Neural cell (in vitro differentiated cells): ENCODE data around the gene HOXA4. TPM values are rescaled to one million over a fixed set of nuclear protein-coding genes. Genes with fewer than 3 reads are reported as not detected.

ENCODE experiments used
- H2AFZ ChIP-seq: fragments of 200-600, 300-800 bp; sonication (generic), shearing (Covaris generic); 2 replicates; pipeline ENCODE4 v1.6.0; 2014; ENCODE audit warnings: low read depth, mild to moderate bottlenecking, antibody characterized with exemption, low read length, moderate library complexity
- H3F3A ChIP-seq: fragments of 200-600 bp; shearing (Covaris generic); 2 replicates; pipeline ENCODE4 v1.6.1; 2016; ENCODE audit warnings: mild to moderate bottlenecking, moderate library complexity, mixed read lengths, antibody characterized with exemption, low read length; ENCODE audit not compliant: insufficient read depth, poor library complexity, severe bottlenecking
- H3K27ac ChIP-seq: fragments of 200-600, 300-800 bp; sonication (generic), shearing (Covaris generic); 2 replicates; pipeline ENCODE4 v1.5.1; 2014; ENCODE audit warnings: mild to moderate bottlenecking, low read length, moderate library complexity
- H3K27me3 ChIP-seq: fragments of 300-800, 200-600 bp; sonication (generic), shearing (Covaris generic); 2 replicates; pipeline ENCODE4 v1.6.0; 2014; ENCODE audit warnings: mild to moderate bottlenecking, low read depth, low read length, moderate library complexity; ENCODE audit not compliant: insufficient read depth
- H3K36me3 ChIP-seq: fragments of 300-800, 200-600 bp; sonication (generic), shearing (Covaris generic); 2 replicates; pipeline ENCODE4 v1.5.1; 2014; ENCODE audit warnings: mild to moderate bottlenecking, antibody characterized with exemption, low read length, moderate library complexity; ENCODE audit not compliant: insufficient read depth
- H3K4me2 ChIP-seq: fragments of 300-800, 200-600 bp; sonication (generic), shearing (Covaris generic); 2 replicates; pipeline ENCODE4 v1.6.0; 2014; ENCODE audit warnings: mild to moderate bottlenecking, low read length
- H3K4me3 ChIP-seq: fragments of 300-800, 200-600 bp; sonication (generic), shearing (Covaris generic); 2 replicates; pipeline ENCODE4 v1.5.1; 2014; ENCODE audit warnings: mild to moderate bottlenecking, low read length, moderate library complexity
- H3K79me2 ChIP-seq: fragments of 200-600 bp; shearing (Covaris generic); replicated peaks from 2 replicates; pipeline ENCODE4 v1.6.0; 2014; ENCODE audit warnings: mild to moderate bottlenecking, low read length, moderate library complexity; ENCODE audit not compliant: insufficient read depth
- H3K9ac ChIP-seq: fragments of 300-800, 200-600 bp; sonication (generic), shearing (Covaris generic); 2 replicates; pipeline ENCODE4 v1.6.1; 2016; ENCODE audit warnings: mild to moderate bottlenecking, low read length, mixed read lengths
- H3K9me2 ChIP-seq: fragments of 200-600 bp; shearing (Covaris generic); 2 replicates; pipeline ENCODE4 v1.6.1; 2016; ENCODE audit warnings: mild to moderate bottlenecking, low read length, mixed read lengths; ENCODE audit not compliant: insufficient read depth
- H3K9me3 ChIP-seq: fragments of 200-600, 300-800 bp; sonication (generic), shearing (Covaris generic); 2 replicates; pipeline ENCODE4 v1.6.1; 2016; ENCODE audit warnings: mild to moderate bottlenecking, mixed run types, low read length, moderate library complexity, mixed read lengths
- H4K20me1 ChIP-seq: fragments of 200-600 bp; shearing (Covaris generic); 2 replicates; pipeline ENCODE4 v1.6.1; 2016; ENCODE audit warnings: mild to moderate bottlenecking, mixed run types; ENCODE audit not compliant: insufficient read depth
- EP300 ChIP-seq: fragments of 450-650 bp; conservative IDR thresholded peaks from 2 replicates; pipeline ENCODE4 v1.6.1; 2014; ENCODE audit warnings: antibody characterized with exemption, mild to moderate bottlenecking, moderate library complexity; ENCODE audit not compliant: poor library complexity, severe bottlenecking
- EZH2 ChIP-seq: fragments of 200-600, 300-800 bp; shearing (Covaris generic), sonication (generic); IDR thresholded peaks from 2 replicates; pipeline ENCODE4 v1.6.1; 2014; ENCODE audit warnings: antibody characterized with exemption, low read length, borderline replicate concordance, mild to moderate bottlenecking; ENCODE audit not compliant: insufficient read depth, poor library complexity, severe bottlenecking
- MXI1 ChIP-seq: fragments of 450-650 bp; conservative IDR thresholded peaks from 2 replicates; pipeline ENCODE4 v1.6.1; 2014; ENCODE audit warnings: antibody characterized with exemption, mild to moderate bottlenecking; ENCODE audit not compliant: poor library complexity, severe bottlenecking
- POLR2AphosphoS5 ChIP-seq: IDR thresholded peaks from 2 replicates; pipeline ENCODE4 v1.6.1; 2012
- RAD21 ChIP-seq: fragments of 450-650 bp; conservative IDR thresholded peaks from 2 replicates; pipeline ENCODE4 v1.6.1; 2014; ENCODE audit warnings: antibody characterized with exemption, mild to moderate bottlenecking, moderate library complexity
- REST ChIP-seq: IDR thresholded peaks from 2 replicates; pipeline ENCODE4 v1.6.1; 2012; ENCODE audit warnings: borderline replicate concordance
- SMC3 ChIP-seq: fragments of 450-650 bp; conservative IDR thresholded peaks from 2 replicates; pipeline ENCODE4 v1.6.1; 2014; ENCODE audit warnings: antibody characterized with exemption, mild to moderate bottlenecking, moderate library complexity; ENCODE audit not compliant: poor library complexity
- TAF1 ChIP-seq: IDR thresholded peaks from 2 replicates; pipeline ENCODE4 v1.6.1; 2012; ENCODE audit warnings: low read depth
- polyA plus RNA-seq: library from polyadenylated mRNA; depleted of rRNA; stranded (reverse); fragments of >200 nt; gene quantifications from 2 replicates; pipeline ENCODE4 v1.2.3, GENCODE V29; 2014
- TF ChIP-seq, protein P1 (sequence below): fragments of 450-650 bp; IDR thresholded peaks from 2 replicates; pipeline ENCODE4 v1.5.1; 2014; ENCODE audit warnings: antibody characterized with exemption, mild to moderate bottlenecking, moderate library complexity; ENCODE audit not compliant: poor library complexity, severe bottlenecking

HOXA4 gene
- polyA plus RNA-seq, 1 donor from 2014 or later, result not detected

DNA sequence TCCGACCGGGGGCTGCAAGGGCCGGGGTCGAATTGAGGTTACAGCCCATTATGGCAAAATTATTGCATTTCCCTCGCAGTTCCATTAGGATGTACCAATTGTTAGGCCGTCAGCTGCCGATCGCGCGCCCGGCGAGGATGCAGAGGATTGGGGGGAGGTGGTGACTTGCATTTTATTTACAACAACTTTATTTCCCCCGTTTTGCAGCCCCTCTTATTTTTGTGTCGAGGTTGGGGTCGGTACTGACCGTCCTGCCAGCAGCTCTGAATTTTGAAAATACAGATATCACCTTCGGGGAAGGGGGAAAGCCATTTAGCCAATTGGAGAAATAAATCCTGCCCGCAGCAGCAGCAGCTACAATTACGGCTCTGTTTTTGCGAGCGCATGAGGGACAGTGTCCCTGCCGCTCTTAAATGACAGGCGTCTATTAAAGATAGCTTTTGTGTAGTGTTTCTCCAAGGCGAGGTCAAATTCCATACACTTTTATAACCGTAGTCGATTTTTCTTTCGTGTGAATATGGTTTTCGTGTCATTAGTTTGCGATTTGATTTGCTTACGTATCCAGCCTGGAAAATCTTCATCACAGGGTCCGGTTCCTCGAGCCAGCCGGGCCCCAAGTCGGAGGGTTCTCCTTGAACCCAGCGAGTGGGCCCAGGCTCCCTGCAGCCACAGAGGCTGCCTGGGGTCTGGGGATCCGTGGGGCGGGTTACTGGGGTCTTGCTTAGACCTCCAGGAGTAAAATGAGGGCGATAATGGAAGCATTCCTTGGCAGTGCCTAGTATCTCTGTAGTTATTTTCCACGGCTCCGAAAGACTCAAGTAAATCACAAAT is 13.6 kb upstream of the HOXA4 start:
- Histone ChIP-seq H3K27ac (no peak overlapping the region), H3K79me2 (no peaks in the 10 kb centered on the region), H3K4me2 (no peak overlapping the region), H3K9me3 (peaks cover 40% of the 10 kb centered on the region), H3K9me2 (no peaks in the 10 kb centered on the region), H3K27me3 (peaks cover 100% of the 10 kb centered on the region), H4K20me1 (no peaks in the 10 kb centered on the region), H2AFZ (no peak overlapping the region), H3K4me3 (peak overlapping the region; percentile 59), H3K9ac (no peak overlapping the region), H3K36me3 (no peaks in the 10 kb centered on the region), H3F3A (no peaks in the 10 kb centered on the region)
- TF ChIP-seq SMC3, result no peak
- no peak for TF ChIP-seq POLR2AphosphoS5
- peak; percentile 38 for TF ChIP-seq EZH2
- TF ChIP-seq, protein P1, sequence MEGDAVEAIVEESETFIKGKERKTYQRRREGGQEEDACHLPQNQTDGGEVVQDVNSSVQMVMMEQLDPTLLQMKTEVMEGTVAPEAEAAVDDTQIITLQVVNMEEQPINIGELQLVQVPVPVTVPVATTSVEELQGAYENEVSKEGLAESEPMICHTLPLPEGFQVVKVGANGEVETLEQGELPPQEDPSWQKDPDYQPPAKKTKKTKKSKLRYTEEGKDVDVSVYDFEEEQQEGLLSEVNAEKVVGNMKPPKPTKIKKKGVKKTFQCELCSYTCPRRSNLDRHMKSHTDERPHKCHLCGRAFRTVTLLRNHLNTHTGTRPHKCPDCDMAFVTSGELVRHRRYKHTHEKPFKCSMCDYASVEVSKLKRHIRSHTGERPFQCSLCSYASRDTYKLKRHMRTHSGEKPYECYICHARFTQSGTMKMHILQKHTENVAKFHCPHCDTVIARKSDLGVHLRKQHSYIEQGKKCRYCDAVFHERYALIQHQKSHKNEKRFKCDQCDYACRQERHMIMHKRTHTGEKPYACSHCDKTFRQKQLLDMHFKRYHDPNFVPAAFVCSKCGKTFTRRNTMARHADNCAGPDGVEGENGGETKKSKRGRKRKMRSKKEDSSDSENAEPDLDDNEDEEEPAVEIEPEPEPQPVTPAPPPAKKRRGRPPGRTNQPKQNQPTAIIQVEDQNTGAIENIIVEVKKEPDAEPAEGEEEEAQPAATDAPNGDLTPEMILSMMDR, result no peak
- TF ChIP-seq RAD21, result no peak
- TF ChIP-seq MXI1, result no peak
- no peak for TF ChIP-seq EP300
- TF ChIP-seq REST, result no peak
- no peak for TF ChIP-seq TAF1

DNA sequence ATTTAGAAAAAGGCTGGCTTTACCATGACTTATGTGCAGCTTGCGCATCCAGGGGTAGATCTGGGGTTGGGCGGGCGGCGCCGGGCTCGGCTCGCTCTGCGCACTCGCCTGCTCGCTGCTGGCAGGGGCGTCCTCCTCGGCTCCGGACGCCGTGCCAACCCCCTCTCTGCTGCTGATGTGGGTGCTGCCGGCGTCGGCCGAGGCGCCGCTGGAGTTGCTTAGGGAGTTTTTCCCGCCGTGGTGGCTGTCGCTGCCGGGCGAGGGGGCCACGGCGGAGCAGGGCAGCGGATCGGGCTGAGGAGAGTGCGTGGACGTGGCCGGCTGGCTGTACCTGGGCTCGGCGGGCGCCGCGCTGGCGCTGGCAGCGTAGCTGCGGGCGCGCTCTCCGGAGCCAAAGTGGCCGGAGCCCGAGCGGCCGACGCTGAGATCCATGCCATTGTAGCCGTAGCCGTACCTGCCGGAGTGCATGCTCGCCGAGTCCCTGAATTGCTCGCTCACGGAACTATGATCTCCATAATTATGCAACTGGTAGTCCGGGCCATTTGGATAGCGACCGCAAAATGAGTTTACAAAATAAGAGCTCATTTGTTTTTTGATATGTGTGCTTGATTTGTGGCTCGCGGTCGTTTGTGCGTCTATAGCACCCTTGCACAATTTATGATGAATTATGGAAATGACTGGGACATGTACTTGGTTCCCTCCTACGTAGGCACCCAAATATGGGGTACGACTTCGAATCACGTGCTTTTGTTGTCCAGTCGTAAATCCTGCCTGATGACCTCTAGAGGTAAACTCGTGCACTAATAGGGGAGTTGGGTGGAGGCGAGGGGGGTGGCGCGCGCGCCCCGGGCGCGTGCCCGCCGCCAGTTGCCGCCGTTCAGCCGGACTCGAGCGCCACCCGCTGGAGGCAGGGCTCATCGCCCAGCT is 12.7 kb upstream of the HOXA4 start, which contains the start of gene HOXA5:
Gene HOXA5, minus strand, starts transcription at position 659 of the 927 bp plus-strand sequence. Its CDS starts 74 bp downstream, at position 585.
- Histone ChIP-seq H3K4me3 (peak within 1 kb of the TSS; percentile 59), H3K36me3 (no peaks in the 10 kb centered on the region), H3K9ac (no peak within 1 kb of the TSS), H3K9me3 (peaks cover 40% of the 10 kb centered on the region), H3K79me2 (no peaks in the 10 kb centered on the region), H3K27me3 (peaks cover 100% of the 10 kb centered on the region), H2AFZ (no peak within 1 kb of the TSS), H3K27ac (no peak within 1 kb of the TSS), H3K9me2 (no peaks in the 10 kb centered on the region), H3F3A (no peaks in the 10 kb centered on the region), H4K20me1 (no peaks in the 10 kb centered on the region), H3K4me2 (no peak within 1 kb of the TSS)
- TF ChIP-seq RAD21 (peak; percentile 20), EZH2 (peak; percentile 34), REST (no peak), EP300 (no peak), SMC3 (peak; percentile 23), TAF1 (no peak), MXI1 (no peak)
- TF ChIP-seq, protein P1, result peak; percentile 48
